ENCODE measurements around the gene UBTF. TPM values are rescaled to one million over a fixed set of nuclear protein-coding genes. Genes with fewer than 3 reads are reported as not detected.

Gene UBTF
- total and polyA plus RNA-seq, 2 donors (not counting 1 experiment from before 2014, with no cell fraction given): 43.1 to 179 TPM

GRCh38 chr17:44253006-44253405, 33.5 kb upstream of the UBTF start:
- no peaks in the 10 kb centered on the region for H3K9me3 ChIP-seq (ENCODE audit: control extremely low read depth in 1 of 3, control insufficient read depth in 2 of 3, insufficient read depth in 1 of 3, low read length in 2 of 3)
- TF ChIP-seq CTCF (IDR thresholded peaks at IDR 0.05) (no peak), EZH2 (IDR thresholded peaks at IDR 0.05; ENCODE audit: borderline replicate concordance, insufficient read depth, low read depth, low read length, poor library complexity, severe bottlenecking) (no peak)
- no peak for ATAC-seq (ENCODE audit: low read depth)
- ChIA-PET POLR2A (interaction anchor here (0.7 kb wide), 1 partner anchor 104 kb away, joined by 5 read pairs; no protein-coding TSS in a partner anchor), CTCF (interaction anchor here (0.6 kb wide), 1 partner anchor 961 kb away, joined by 3 read pairs; no protein-coding TSS in a partner anchor)
- Mint-ChIP-seq H3K27me3 (peaks cover 6% of the 10 kb centered on the region), H3K4me1 (peaks cover 9% of the 10 kb centered on the region), H3K9me3 (ENCODE audit: insufficient read depth) (no peaks in the 10 kb centered on the region), H3K4me3 (no peak overlapping the region), H3K27ac (no peak overlapping the region)
- H3K4me2 ChIP-seq (replicated peaks; ENCODE audit: low read depth, low read length, poor library complexity, severe bottlenecking): no peak overlapping the region
- no peak overlapping the region for H3K9ac ChIP-seq (ENCODE audit: low read length)
- H3K27ac ChIP-seq (ENCODE audit: low read length in 2 of 2): no peak overlapping the region
- H2AFZ ChIP-seq (ENCODE audit: insufficient read depth, low read depth, low read length, poor library complexity, severe bottlenecking): no peak overlapping the region
- H4K20me1 ChIP-seq (ENCODE audit: control insufficient read depth, insufficient read depth, low read length, poor library complexity, severe bottlenecking): no peaks in the 10 kb centered on the region
- no peak for DNase-seq
- WGBS (ENCODE audit: insufficient coverage): 85% methylated on average over 8 of the region's 14 CpGs
- peaks cover 6 to 12% of the 10 kb centered on the region in 2 donors for H3K4me1 ChIP-seq (ENCODE audit: control insufficient read depth in 2 of 2, insufficient read depth in 2 of 2, low read length in 2 of 2)
- no peaks in the 10 kb centered on the region for H3K36me3 ChIP-seq (replicated peaks in 1 of 2; ENCODE audit: control extremely low read depth in 1 of 2, control insufficient read depth in 1 of 2, extremely low read depth in 1 of 2, insufficient read depth in 2 of 2, low read length in 1 of 2)
- peaks cover 0 to 3% (median 0%) of the 10 kb centered on the region in 4 experiments for H3K27me3 ChIP-seq (replicated peaks in 1 of 4; ENCODE audit: control extremely low read depth in 1 of 4, control insufficient read depth in 3 of 4, insufficient read depth in 4 of 4, low read length in 3 of 4)
- no peak overlapping the region for H3K4me3 ChIP-seq (ENCODE audit: control extremely low read depth in 1 of 5, extremely low read depth in 1 of 5, insufficient read depth in 1 of 5, low read depth in 2 of 5, low read length in 4 of 5)
- H3K79me2 ChIP-seq (ENCODE audit: control insufficient read depth, insufficient read depth, low read length): no peaks in the 10 kb centered on the region
- intact Hi-C loops (cut with micrococcal nuclease): no loop called here

- Mint-ChIP-seq H3K4me1 (peaks cover 25% of the 10 kb centered on the region), H3K4me3 (no peak overlapping the region), H3K27ac (no peak overlapping the region), H3K9me3 (ENCODE audit: insufficient read depth) (no peaks in the 10 kb centered on the region), H3K27me3 (peaks cover 4% of the 10 kb centered on the region)
- CTCF ChIA-PET: no interaction called here
- H3K36me3 ChIP-seq (replicated peaks in 1 of 2; ENCODE audit: control extremely low read depth in 1 of 2, control insufficient read depth in 1 of 2, extremely low read depth in 1 of 2, insufficient read depth in 2 of 2, low read length in 1 of 2): no peaks in the 10 kb centered on the region
- no peak overlapping the region for H3K27ac ChIP-seq (ENCODE audit: low read length in 2 of 2)
- H2AFZ ChIP-seq (ENCODE audit: insufficient read depth, low read depth, low read length, poor library complexity, severe bottlenecking): no peak overlapping the region
- TF ChIP-seq CTCF (IDR thresholded peaks at IDR 0.05) (no peak), EZH2 (IDR thresholded peaks at IDR 0.05; ENCODE audit: borderline replicate concordance, insufficient read depth, low read depth, low read length, poor library complexity, severe bottlenecking) (no peak)
- no peak overlapping the region for H3K4me3 ChIP-seq (ENCODE audit: control extremely low read depth in 1 of 5, extremely low read depth in 1 of 5, insufficient read depth in 1 of 5, low read depth in 2 of 5, low read length in 4 of 5)
- WGBS (ENCODE audit: insufficient coverage): 97% methylated on average over 16 of the region's 17 CpGs
- no peaks in the 10 kb centered on the region for H3K9me3 ChIP-seq (ENCODE audit: control extremely low read depth in 1 of 3, control insufficient read depth in 2 of 3, insufficient read depth in 1 of 3, low read length in 2 of 3)
- no peaks in the 10 kb centered on the region for H4K20me1 ChIP-seq (ENCODE audit: control insufficient read depth, insufficient read depth, low read length, poor library complexity, severe bottlenecking)
- intact Hi-C loops (cut with micrococcal nuclease): no loop called here
- POLR2A ChIA-PET: no interaction called here
- H3K4me1 ChIP-seq (ENCODE audit: control insufficient read depth in 2 of 2, insufficient read depth in 2 of 2, low read length in 2 of 2): peaks cover 22 to 31% of the 10 kb centered on the region in 2 donors
- DNase-seq: no peak
- H3K4me2 ChIP-seq (replicated peaks; ENCODE audit: low read depth, low read length, poor library complexity, severe bottlenecking): no peak overlapping the region
- H3K27me3 ChIP-seq (replicated peaks in 1 of 4; ENCODE audit: control extremely low read depth in 1 of 4, control insufficient read depth in 3 of 4, insufficient read depth in 4 of 4, low read length in 3 of 4): peaks cover 0 to 3% (median 0%) of the 10 kb centered on the region in 4 experiments
- H3K79me2 ChIP-seq (ENCODE audit: control insufficient read depth, insufficient read depth, low read length): no peaks in the 10 kb centered on the region
- H3K9ac ChIP-seq (ENCODE audit: low read length): no peak overlapping the region
- no peak for ATAC-seq (ENCODE audit: low read depth)
These were observed 31.6 kb upstream of the UBTF start for GRCh38 chr17:44251062-44251461.

Data from B cell (primary cell).